CD4-positive, alpha-beta T cell treated with Interleukin-4 for 4 hours (primary cell): ENCODE data around the gene ADCK1.
"Not testable (repeated sequence)": the region's sequence is repeated elsewhere in the genome, so short reads cannot be mapped to it uniquely, and the experiment has no call there.

ENCODE experiments used
- DNase-seq: peaks from one replicate; pipeline ENCODE4 v3.0.0-alpha.2; 2020

Gene ADCK1

GRCh38 chr14:77799863-77800730 is at the start of gene ADCK1:
Gene ADCK1 (plus strand): TSS chr14:77800109. CDS start chr14:77818979, 18,870 bp downstream.
- peak; percentile 76 for DNase-seq

GRCh38 chr14:77752266-77752665 is 47.6 kb upstream of the ADCK1 start:
- no peak for DNase-seq

- no peak for DNase-seq
These were observed 47.0 kb upstream of the ADCK1 start for GRCh38 chr14:77752799-77753516.

- peak; percentile 94 for DNase-seq
These were observed 39.3 kb upstream of the ADCK1 start, which contains the start of gene SNW1 for GRCh38 chr14:77760381-77761204. Gene SNW1 (minus strand): TSS chr14:77761156. CDS start chr14:77761127, 29 bp downstream.

GRCh38 chr14:77761205-77761931 is 38.5 kb upstream of the ADCK1 start:
- DNase-seq, result no peak

GRCh38 chr14:77763316-77763715 is 36.6 kb upstream of the ADCK1 start:
- DNase-seq, result no peak

GRCh38 chr14:77763978-77764377 is 35.9 kb upstream of the ADCK1 start:
- no peak for DNase-seq

GRCh38 chr14:77768442-77769069 is 31.4 kb upstream of the ADCK1 start:
- DNase-seq, result not testable (repeated sequence)

GRCh38 chr14:77773966-77774365 is 25.9 kb upstream of the ADCK1 start:
- not testable (repeated sequence) for DNase-seq

GRCh38 chr14:77782202-77782601 is 17.7 kb upstream of the ADCK1 start:
- no peak for DNase-seq

- DNase-seq, result no peak
These were observed 13.8 kb upstream of the ADCK1 start for GRCh38 chr14:77786148-77786547.

- DNase-seq, result no peak
These were observed 9.2 kb upstream of the ADCK1 start for GRCh38 chr14:77790566-77791224.

GRCh38 chr14:77791225-77791600 is 8.7 kb upstream of the ADCK1 start:
- no peak for DNase-seq

GRCh38 chr14:77793255-77793654 is 6.7 kb upstream of the ADCK1 start:
- not testable (repeated sequence) for DNase-seq

- no peak for DNase-seq
These were observed 5.6 kb upstream of the ADCK1 start for GRCh38 chr14:77794357-77794756.

- DNase-seq, result not testable (repeated sequence)
These were observed 453 bp upstream of the ADCK1 start for GRCh38 chr14:77799456-77799855.

- DNase-seq, result no peak
These were observed 905 bp downstream of the ADCK1 start for GRCh38 chr14:77800814-77801213.

- DNase-seq, result no peak
These were observed 4.7 kb downstream of the ADCK1 start for GRCh38 chr14:77804592-77804991.

- no peak for DNase-seq
These were observed 5.8 kb downstream of the ADCK1 start for GRCh38 chr14:77805706-77806105.

- no peak for DNase-seq
These were observed 8.3 kb downstream of the ADCK1 start for GRCh38 chr14:77808250-77808649.

GRCh38 chr14:77809011-77809410 is 9.1 kb downstream of the ADCK1 start:
- DNase-seq, result no peak
